ENCODE results near the gene RNF214.
"Not testable (repeated sequence)": the region's sequence is repeated elsewhere in the genome, so short reads cannot be mapped to it uniquely, and the experiment has no call there.

The RNF214 gene

GRCh38 chr11:117232092-117232878, at the start of gene RNF214:
Gene RNF214 (plus strand): TSS chr11:117232671. CDS start chr11:117234273, 1,602 bp downstream.
- no peak for DNase-seq (ENCODE audit: low read depth)

- not testable (repeated sequence) for DNase-seq (ENCODE audit: low read depth)
These were observed 49.3 kb upstream of the RNF214 start for GRCh38 chr11:117183178-117183577.

- DNase-seq (ENCODE audit: low read depth), result no peak
These were observed 48.6 kb upstream of the RNF214 start for GRCh38 chr11:117183724-117184349.

- no peak for DNase-seq (ENCODE audit: low read depth)
These were observed 46.6 kb upstream of the RNF214 start for GRCh38 chr11:117185736-117186430.

- DNase-seq (ENCODE audit: low read depth), result no peak
These were observed 46.1 kb upstream of the RNF214 start for GRCh38 chr11:117186431-117186761.

GRCh38 chr11:117187007-117187406, 45.5 kb upstream of the RNF214 start:
- no peak for DNase-seq (ENCODE audit: low read depth)

- no peak for DNase-seq (ENCODE audit: low read depth)
These were observed 45.1 kb upstream of the RNF214 start for GRCh38 chr11:117187428-117187798.

- DNase-seq (ENCODE audit: low read depth), result no peak
These were observed 44.5 kb upstream of the RNF214 start for GRCh38 chr11:117187799-117188481.

- no peak for DNase-seq (ENCODE audit: low read depth)
These were observed 43.8 kb upstream of the RNF214 start for GRCh38 chr11:117188620-117189081.

GRCh38 chr11:117189191-117189940, 43.1 kb upstream of the RNF214 start:
- DNase-seq (ENCODE audit: low read depth), result no peak

- no peak for DNase-seq (ENCODE audit: low read depth)
These were observed 42.4 kb upstream of the RNF214 start for GRCh38 chr11:117189941-117190544.

- DNase-seq (ENCODE audit: low read depth), result no peak
These were observed 40.6 kb upstream of the RNF214 start for GRCh38 chr11:117191680-117192400.

GRCh38 chr11:117192401-117192875, 40.0 kb upstream of the RNF214 start:
- DNase-seq (ENCODE audit: low read depth), result no peak

- DNase-seq (ENCODE audit: low read depth), result no peak
These were observed 39.1 kb upstream of the RNF214 start for GRCh38 chr11:117193130-117194020.

- DNase-seq (ENCODE audit: low read depth), result no peak
These were observed 38.2 kb upstream of the RNF214 start for GRCh38 chr11:117194267-117194666.

- DNase-seq (ENCODE audit: low read depth), result no peak
These were observed 37.2 kb upstream of the RNF214 start for GRCh38 chr11:117195258-117195657.

- no peak for DNase-seq (ENCODE audit: low read depth)
These were observed 36.7 kb upstream of the RNF214 start for GRCh38 chr11:117195761-117196160.

- no peak for DNase-seq (ENCODE audit: low read depth)
These were observed 35.5 kb upstream of the RNF214 start for GRCh38 chr11:117197006-117197405.

Data from HS-27A (cell line).